Kidney epithelial cell (primary cell): ENCODE data around the gene FAM131B. TPM values are rescaled to one million over a fixed set of nuclear protein-coding genes. Genes with fewer than 3 reads are reported as not detected.

Experiments used
- DNase-seq: peaks from one replicate; pipeline ENCODE4 v3.0.0-alpha.2; 2010; ENCODE audit warnings: low read depth
- H3K27me3 ChIP-seq: 2 replicates; pipeline ENCODE4 v1.6.0; 2011; ENCODE audit warnings: low read length; ENCODE audit not compliant: control insufficient read depth, insufficient read depth
- H3K36me3 ChIP-seq: 2 replicates; pipeline ENCODE4 v1.5.1; 2011; ENCODE audit warnings: low read length; ENCODE audit not compliant: control insufficient read depth, insufficient read depth
- H3K4me3 ChIP-seq: 2 replicates; pipeline ENCODE4 v1.5.1; 2011; ENCODE audit warnings: low read depth, mild to moderate bottlenecking, control low read depth, low read length
- CTCF ChIP-seq: IDR thresholded peaks from 2 replicates; pipeline ENCODE4 v1.5.1; 2011; ENCODE audit warnings: mild to moderate bottlenecking, moderate library complexity, low read length, control low read depth, inconsistent platforms; ENCODE audit not compliant: insufficient read depth, poor library complexity, severe bottlenecking
- total RNA-seq: library from RNA; depleted of rRNA; stranded (reverse); fragments of >200 nt; gene quantifications from 2 replicates; pipeline ENCODE4 v1.2.3, GENCODE V29; 2015

Gene FAM131B
- total RNA-seq, 1 donor from 2014 or later = 1.3 TPM

- no peak overlapping the region for H3K4me3 ChIP-seq
- DNase-seq = no peak
- H3K36me3 ChIP-seq = no peaks in the 10 kb centered on the region
- peaks cover 2% of the 10 kb centered on the region for H3K27me3 ChIP-seq
- TF ChIP-seq CTCF = no peak
Measured at GRCh38 chr7:143327903-143328302, 34.6 kb downstream of the FAM131B start.

GRCh38 chr7:143325240-143325639 lies 37.3 kb downstream of the FAM131B start:
- no peak for TF ChIP-seq CTCF
- H3K4me3 ChIP-seq = no peak overlapping the region
- H3K36me3 ChIP-seq = no peaks in the 10 kb centered on the region
- DNase-seq = no peak
- peaks cover 2% of the 10 kb centered on the region for H3K27me3 ChIP-seq

- H3K27me3 ChIP-seq = peaks cover 2% of the 10 kb centered on the region
- H3K4me3 ChIP-seq = no peak overlapping the region
- no peak for TF ChIP-seq CTCF
- H3K36me3 ChIP-seq = no peaks in the 10 kb centered on the region
- no peak for DNase-seq
Measured at GRCh38 chr7:143323653-143324052, 38.9 kb downstream of the FAM131B start.

DNA sequence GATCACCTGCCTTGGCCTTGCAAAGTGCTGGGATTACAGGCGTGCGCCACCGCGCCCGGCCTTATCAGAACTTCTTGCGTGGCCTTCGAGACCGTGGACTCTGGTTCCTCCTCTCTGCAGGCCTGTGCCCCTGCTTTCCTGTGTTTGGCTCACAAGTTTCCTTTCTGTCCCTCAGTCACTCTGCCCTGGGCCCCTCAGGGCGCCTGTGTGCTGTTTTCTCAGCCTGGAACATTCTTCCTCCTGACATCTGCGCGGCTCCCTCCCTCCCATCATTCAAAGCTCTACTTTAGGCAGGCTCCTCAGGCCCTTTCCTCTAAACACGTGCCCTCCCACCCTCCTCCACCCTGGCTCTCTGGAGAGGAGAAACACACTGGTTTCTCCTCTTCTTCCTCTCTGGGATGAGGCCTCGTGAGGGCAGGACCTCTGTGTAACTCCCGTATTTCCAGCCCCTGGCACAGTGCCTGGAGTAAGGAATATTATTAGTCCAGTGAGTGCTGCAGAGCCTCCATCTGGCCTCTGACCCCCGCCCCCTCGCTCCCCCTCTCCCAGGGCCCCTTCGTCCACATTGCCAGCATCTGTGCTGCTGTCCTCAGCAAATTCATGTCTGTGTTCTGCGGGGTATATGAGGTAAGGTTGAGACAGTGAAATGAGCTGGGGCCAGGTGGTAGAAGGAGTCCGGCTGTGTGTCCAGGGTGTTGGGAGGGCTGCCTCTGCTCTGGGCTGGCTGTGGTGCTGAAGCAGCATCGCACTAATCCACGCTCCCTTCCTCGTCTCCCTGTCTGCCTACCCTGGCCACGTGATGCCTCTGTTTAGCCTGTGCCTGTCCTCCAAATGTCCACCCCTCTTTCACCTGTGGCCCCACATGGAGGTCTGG lies 39.5 kb downstream of the FAM131B start:
- H3K27me3 ChIP-seq = peaks cover 2% of the 10 kb centered on the region
- DNase-seq = no peak
- TF ChIP-seq CTCF = no peak
- H3K36me3 ChIP-seq = no peaks in the 10 kb centered on the region
- H3K4me3 ChIP-seq = no peak overlapping the region

GRCh38 chr7:143321734-143322133 lies 40.8 kb downstream of the FAM131B start:
- TF ChIP-seq CTCF = no peak
- Histone ChIP-seq H3K27me3 (peaks cover 2% of the 10 kb centered on the region), H3K36me3 (no peaks in the 10 kb centered on the region), H3K4me3 (no peak overlapping the region)
- DNase-seq = no peak

DNA sequence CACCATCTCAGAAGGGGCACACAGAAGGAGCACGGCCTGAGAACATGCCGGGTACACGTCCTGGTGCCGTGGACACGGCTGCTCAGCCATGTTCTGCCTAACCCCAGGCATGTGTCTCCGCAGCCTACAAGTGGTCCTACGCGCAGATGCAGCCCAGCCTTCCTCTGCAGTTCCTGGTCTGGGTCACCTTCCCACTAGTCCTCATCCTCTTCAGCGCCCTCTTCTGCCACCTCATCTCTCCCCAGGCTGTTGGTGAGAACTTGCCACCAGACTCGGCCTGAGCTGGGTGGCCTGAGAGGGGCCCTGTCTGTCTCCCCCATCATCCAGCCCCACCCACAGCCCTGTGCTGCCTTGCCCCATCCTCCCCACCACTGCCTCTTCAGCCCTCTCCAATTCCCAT lies 41.3 kb downstream of the FAM131B start:
- DNase-seq = no peak
- TF ChIP-seq CTCF = no peak

More for the DNA sequence above, 41.3 kb downstream of the FAM131B start:
- Histone ChIP-seq H3K27me3 (peaks cover 2% of the 10 kb centered on the region), H3K36me3 (no peaks in the 10 kb centered on the region), H3K4me3 (no peak overlapping the region)
